Tibial nerve (tissue), 4 donors: ENCODE measurements around the gene ADAM19.

Experiments used
- CTCF ChIP-seq, 5 experiments: fragments of 200-600 bp in 3 of 5; fragments of 450-650 bp in 2 of 5; sonication (generic) in 3 of 5; IDR thresholded peaks; one replicate each; pipeline ENCODE4 v1.5.1; 2016 to 2019; ENCODE audit warnings: antibody characterized with exemption in 5 of 5, mild to moderate bottlenecking in 3 of 5, moderate library complexity in 2 of 5
- EP300 ChIP-seq, 2 donors: sonication (generic); formaldehyde crosslinking; IDR thresholded peaks; one replicate each; pipeline ENCODE4 v1.6.1; 2017; ENCODE audit warnings: antibody characterized with exemption in 2 of 2, mild to moderate bottlenecking in 1 of 2

DNA sequence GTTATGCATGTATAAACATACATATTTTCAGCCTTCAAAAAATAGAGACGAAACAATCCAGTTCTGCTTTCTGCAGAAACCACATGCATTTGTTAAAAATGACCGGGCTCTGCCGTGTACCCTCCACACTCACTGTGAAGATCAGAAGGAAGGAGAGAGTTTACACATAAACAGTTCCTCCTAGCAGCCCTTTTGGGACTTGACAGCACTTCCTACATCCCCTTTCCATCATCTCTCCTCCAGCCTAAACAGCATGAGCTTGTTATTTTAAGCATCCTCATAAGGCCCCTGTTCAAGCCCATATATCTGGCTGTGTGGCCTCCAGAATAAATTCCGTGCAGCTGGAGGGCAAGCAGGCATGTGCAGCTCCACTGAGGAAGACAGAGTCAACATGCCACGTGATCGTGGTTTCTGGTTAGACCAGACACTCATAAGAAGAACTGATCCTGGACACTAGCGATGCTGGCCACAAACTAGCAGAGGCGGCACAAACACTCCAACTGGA is 73.4 kb downstream of the ADAM19 start:
- no peak for TF ChIP-seq EP300 (IDR thresholded peaks at IDR 0.05)
- TF ChIP-seq CTCF (IDR thresholded peaks at IDR 0.05): no peak
